ENCODE data around the gene CA10.

DNA sequence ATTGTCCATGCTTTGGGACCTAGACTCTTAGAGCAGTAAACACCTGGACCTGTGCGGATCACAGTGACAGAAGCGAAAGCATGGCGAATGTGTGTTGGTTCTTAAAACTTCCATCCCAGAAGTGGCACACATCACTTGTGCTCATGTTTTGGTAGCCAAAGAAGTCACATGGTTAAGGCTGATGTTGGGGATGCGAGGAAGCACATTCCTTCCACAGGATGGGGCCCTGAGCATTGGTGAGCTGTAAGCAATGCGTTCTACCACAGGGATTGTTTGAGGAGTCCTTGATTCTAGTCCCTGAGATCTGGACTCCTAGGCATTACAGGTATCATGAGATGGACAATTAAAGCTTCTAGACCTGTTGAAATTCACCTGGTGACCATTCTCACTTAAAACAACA lies 522.2 kb downstream of the CA10 start:
- TF ChIP-seq YY1 (IDR thresholded peaks at IDR 0.05; ENCODE audit: insufficient read depth, insufficient read length) (no peak), ZNF274 (IDR thresholded peaks at IDR 0.05; ENCODE audit: low read depth, low read length) (no peak)
